Esophagus squamous epithelium (tissue), 4 donors: ENCODE results near the gene TPBG.

Source experiments
- POLR2A ChIP-seq, 4 donors: fragments of 450-650 bp; IDR thresholded peaks; one replicate each; pipeline ENCODE4 v1.6.1; 2017; ENCODE audit warnings: antibody characterized with exemption in 4 of 4, mild to moderate bottlenecking in 4 of 4, moderate library complexity in 3 of 4
- TF ChIP-seq, protein P1 (sequence below), 6 experiments: fragments of 450-650 bp in 4 of 6; fragments of 200-600 bp in 2 of 6; sonication (generic) in 2 of 6; IDR thresholded peaks; one replicate each; pipeline ENCODE4 v1.5.1; 2016 to 2019; ENCODE audit warnings: antibody characterized with exemption in 6 of 6, mild to moderate bottlenecking in 4 of 6, moderate library complexity in 4 of 6

DNA sequence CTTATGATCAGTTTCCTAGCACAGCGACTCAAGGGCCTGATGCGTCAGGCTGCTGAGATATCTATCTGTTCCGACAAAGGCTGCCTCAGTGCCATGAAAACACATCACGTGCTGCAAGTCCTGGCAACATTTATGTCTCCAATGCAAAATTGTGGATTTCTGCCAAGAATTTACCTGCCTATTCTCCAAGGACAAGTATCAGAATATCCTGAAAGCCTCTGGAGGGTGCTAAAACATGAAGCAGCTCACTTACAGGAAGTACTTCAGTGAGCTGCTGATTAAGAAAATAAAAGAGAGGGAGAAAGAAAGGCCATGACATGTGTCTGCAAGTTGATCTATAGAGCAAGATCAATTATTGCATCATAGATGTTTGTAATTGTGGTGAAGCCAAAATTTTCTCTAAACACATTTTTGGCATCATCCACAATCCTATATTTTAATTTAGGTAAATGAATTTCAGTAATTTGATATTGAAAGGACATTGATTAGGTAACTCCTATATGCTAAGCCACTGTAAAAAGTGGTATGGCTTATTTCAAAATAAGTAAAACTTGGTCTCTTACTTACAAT is 25.8 kb upstream of the TPBG start:
- TF ChIP-seq POLR2A (IDR thresholded peaks at IDR 0.05): no peak
- TF ChIP-seq, protein P1, sequence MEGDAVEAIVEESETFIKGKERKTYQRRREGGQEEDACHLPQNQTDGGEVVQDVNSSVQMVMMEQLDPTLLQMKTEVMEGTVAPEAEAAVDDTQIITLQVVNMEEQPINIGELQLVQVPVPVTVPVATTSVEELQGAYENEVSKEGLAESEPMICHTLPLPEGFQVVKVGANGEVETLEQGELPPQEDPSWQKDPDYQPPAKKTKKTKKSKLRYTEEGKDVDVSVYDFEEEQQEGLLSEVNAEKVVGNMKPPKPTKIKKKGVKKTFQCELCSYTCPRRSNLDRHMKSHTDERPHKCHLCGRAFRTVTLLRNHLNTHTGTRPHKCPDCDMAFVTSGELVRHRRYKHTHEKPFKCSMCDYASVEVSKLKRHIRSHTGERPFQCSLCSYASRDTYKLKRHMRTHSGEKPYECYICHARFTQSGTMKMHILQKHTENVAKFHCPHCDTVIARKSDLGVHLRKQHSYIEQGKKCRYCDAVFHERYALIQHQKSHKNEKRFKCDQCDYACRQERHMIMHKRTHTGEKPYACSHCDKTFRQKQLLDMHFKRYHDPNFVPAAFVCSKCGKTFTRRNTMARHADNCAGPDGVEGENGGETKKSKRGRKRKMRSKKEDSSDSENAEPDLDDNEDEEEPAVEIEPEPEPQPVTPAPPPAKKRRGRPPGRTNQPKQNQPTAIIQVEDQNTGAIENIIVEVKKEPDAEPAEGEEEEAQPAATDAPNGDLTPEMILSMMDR (IDR thresholded peaks at IDR 0.05): peak in 1 of 6 experiments; percentile 35
